ENCODE data around the gene NEK9.

Gene NEK9

GRCh38 chr14:75143761-75144527, 17.1 kb upstream of the NEK9 start:
- Histone ChIP-seq H3K27me3 (ENCODE audit: insufficient read depth, low read depth, severe bottlenecking) (no peaks in the 10 kb centered on the region), H3K9me3 (ENCODE audit: severe bottlenecking) (no peaks in the 10 kb centered on the region), H3K36me3 (peaks cover 29% of the 10 kb centered on the region), H3K27ac (no peak overlapping the region), H3K4me3 (ENCODE audit: low read depth, low read length) (no peak overlapping the region)
- no peak for DNase-seq
- no peak for TF ChIP-seq CTCF (IDR thresholded peaks at IDR 0.05; ENCODE audit: low read depth, low read length)

- Histone ChIP-seq H3K36me3 (peaks cover 28% of the 10 kb centered on the region), H3K4me3 (ENCODE audit: low read depth, low read length) (no peak overlapping the region), H3K27me3 (ENCODE audit: insufficient read depth, low read depth, severe bottlenecking) (no peaks in the 10 kb centered on the region), H3K27ac (no peak overlapping the region), H3K9me3 (ENCODE audit: severe bottlenecking) (no peaks in the 10 kb centered on the region)
- TF ChIP-seq CTCF (IDR thresholded peaks at IDR 0.05; ENCODE audit: low read depth, low read length) = no peak
- no peak for DNase-seq
Observed at GRCh38 chr14:75142494-75142893, 15.6 kb upstream of the NEK9 start.

- no peak overlapping the region for H3K4me3 ChIP-seq (ENCODE audit: low read depth, low read length)
- peak; percentile 26 for DNase-seq
- H3K27ac ChIP-seq = no peak overlapping the region
- TF ChIP-seq CTCF (IDR thresholded peaks at IDR 0.05; ENCODE audit: low read depth, low read length) = peak; percentile 60
- H3K36me3 ChIP-seq = peaks cover 24% of the 10 kb centered on the region
- no peaks in the 10 kb centered on the region for H3K9me3 ChIP-seq (ENCODE audit: severe bottlenecking)
- no peaks in the 10 kb centered on the region for H3K27me3 ChIP-seq (ENCODE audit: insufficient read depth, low read depth, severe bottlenecking)
Observed at GRCh38 chr14:75141967-75142366, 15.1 kb upstream of the NEK9 start.

GRCh38 chr14:75141062-75141461, 14.2 kb upstream of the NEK9 start:
- no peak overlapping the region for H3K4me3 ChIP-seq (ENCODE audit: low read depth, low read length)
- no peaks in the 10 kb centered on the region for H3K9me3 ChIP-seq (ENCODE audit: severe bottlenecking)
- no peaks in the 10 kb centered on the region for H3K27me3 ChIP-seq (ENCODE audit: insufficient read depth, low read depth, severe bottlenecking)
- TF ChIP-seq CTCF (IDR thresholded peaks at IDR 0.05; ENCODE audit: low read depth, low read length) = no peak
- H3K36me3 ChIP-seq = peaks cover 16% of the 10 kb centered on the region
- no peak for DNase-seq
- no peak overlapping the region for H3K27ac ChIP-seq

GRCh38 chr14:75140620-75141019, 13.8 kb upstream of the NEK9 start:
- Histone ChIP-seq H3K9me3 (ENCODE audit: severe bottlenecking) (no peaks in the 10 kb centered on the region), H3K27ac (no peak overlapping the region), H3K27me3 (ENCODE audit: insufficient read depth, low read depth, severe bottlenecking) (no peaks in the 10 kb centered on the region), H3K36me3 (peaks cover 16% of the 10 kb centered on the region), H3K4me3 (ENCODE audit: low read depth, low read length) (no peak overlapping the region)
- TF ChIP-seq CTCF (IDR thresholded peaks at IDR 0.05; ENCODE audit: low read depth, low read length) = no peak
- no peak for DNase-seq

GRCh38 chr14:75139185-75139584, 12.3 kb upstream of the NEK9 start:
- Histone ChIP-seq H3K27me3 (ENCODE audit: insufficient read depth, low read depth, severe bottlenecking) (no peaks in the 10 kb centered on the region), H3K4me3 (ENCODE audit: low read depth, low read length) (no peak overlapping the region), H3K27ac (no peak overlapping the region), H3K36me3 (peaks cover 18% of the 10 kb centered on the region), H3K9me3 (ENCODE audit: severe bottlenecking) (no peaks in the 10 kb centered on the region)
- TF ChIP-seq CTCF (IDR thresholded peaks at IDR 0.05; ENCODE audit: low read depth, low read length) = no peak
- DNase-seq = no peak
